H1 (cell line): ENCODE measurements around the gene TBC1D22A. TPM values are rescaled to one million over a fixed set of nuclear protein-coding genes. Genes with fewer than 3 reads are reported as not detected.

ENCODE experiments used
- CTCF ChIA-PET: fragments of 300-600 bp; sonication (Branson Sonifier 250); formaldehyde crosslinking; loops from one replicate; lab custom pipeline; 2021; ENCODE audit not compliant: partially characterized antibody; lab: Charles Lee
- POLR2A ChIA-PET: fragments of 300-600 bp; sonication (Branson Sonifier 250); formaldehyde crosslinking; loops from one replicate; lab custom pipeline; 2021; ENCODE audit warnings: inconsistent platforms; ENCODE audit not compliant: partially characterized antibody; lab: Charles Lee
- DNase-seq, 2 experiments: peaks; one replicate each; pipeline versions ENCODE4 v3.0.0 to v3.0.0-alpha.2; 2010 to 2022; ENCODE audit warnings: low spot score in 2 of 2, low read depth in 1 of 2, mixed read lengths in 1 of 2
- FAIRE-seq: peaks from 2 replicates; lab custom pipeline; 2011; peaks lifted over from hg19 to GRCh38; lab: Jason Lieb, UNC
- H2AFZ ChIP-seq: 2 replicates; pipeline ENCODE4 v1.8.1; 2012; ENCODE audit warnings: low read length, inconsistent platforms
- H2AK5ac ChIP-seq: 2 replicates; pipeline ENCODE4 v1.6.1; 2013; ENCODE audit warnings: low read depth, low read length
- H2BK120ac ChIP-seq: replicated peaks from 2 replicates; pipeline ENCODE3; 2013; ENCODE audit warnings: low read depth, low read length, inconsistent platforms
- H2BK12ac ChIP-seq: 2 replicates; pipeline ENCODE4 v1.6.1; 2013; ENCODE audit warnings: low read depth, low read length
- H2BK15ac ChIP-seq: 2 replicates; pipeline ENCODE4 v1.6.1; 2013; ENCODE audit warnings: low read length
- H2BK20ac ChIP-seq: 2 replicates; pipeline ENCODE4 v1.6.1; 2013; ENCODE audit warnings: low read length
- H2BK5ac ChIP-seq: 2 replicates; pipeline ENCODE4 v1.6.1; 2013; ENCODE audit warnings: low read depth, low read length
- H3K14ac ChIP-seq: 2 replicates; pipeline ENCODE4 v1.6.1; 2013; ENCODE audit warnings: inconsistent platforms; ENCODE audit not compliant: insufficient read length
- H3K18ac ChIP-seq: 2 replicates; pipeline ENCODE4 v1.6.1; 2013; ENCODE audit warnings: low read length; ENCODE audit errors: extremely low read depth
- H3K23ac ChIP-seq: 2 replicates; pipeline ENCODE4 v1.6.1; 2013; ENCODE audit warnings: inconsistent platforms; ENCODE audit not compliant: insufficient read length
- H3K23me2 ChIP-seq: 2 replicates; pipeline ENCODE4 v1.6.1; 2013; ENCODE audit warnings: low read depth, low read length
- H3K27ac ChIP-seq: 2 replicates; pipeline ENCODE4 v1.6.1; 2011; ENCODE audit warnings: low read depth, low read length, inconsistent platforms
- H3K27me3 ChIP-seq, 4 experiments: replicated peaks in 1 of 4; 1 replicate in 1 of 4; 2 replicates in 3 of 4; pipeline versions ENCODE4 v1.6.1 to v1.8.1; 2011 to 2013; ENCODE audit warnings: low read length in 3 of 4, mild to moderate bottlenecking in 3 of 4, inconsistent platforms in 2 of 4, mixed read lengths in 2 of 4, moderate library complexity in 1 of 4; ENCODE audit not compliant: control insufficient read depth in 3 of 4, insufficient read depth in 3 of 4; ENCODE audit errors: extremely low read depth in 1 of 4
- H3K36me3 ChIP-seq, 4 experiments: 2 replicates each; pipeline versions ENCODE4 v1.6.1 to v1.8.1; 2011 to 2013; ENCODE audit warnings: mild to moderate bottlenecking in 4 of 4, low read length in 3 of 4, moderate library complexity in 2 of 4, control low read depth in 1 of 4, inconsistent platforms in 1 of 4; ENCODE audit not compliant: insufficient read depth in 4 of 4, control insufficient read depth in 2 of 4
- H3K4ac ChIP-seq: replicated peaks from 2 replicates; pipeline ENCODE3; 2013; ENCODE audit warnings: low read length, low read depth, mixed read lengths, inconsistent platforms; ENCODE audit not compliant: insufficient read length
- H3K4me1 ChIP-seq, 4 experiments: replicated peaks in 1 of 4; 1 replicate in 1 of 4; 2 replicates in 3 of 4; pipeline versions ENCODE4 v1.6.1 to v1.8.1; 2011 to 2013; ENCODE audit warnings: low read length in 3 of 4, inconsistent platforms in 2 of 4, mixed read lengths in 1 of 4; ENCODE audit not compliant: insufficient read depth in 4 of 4, control insufficient read depth in 3 of 4
- H3K4me2 ChIP-seq, 2 experiments: 2 replicates each; pipeline versions ENCODE4 v1.6.1 to v1.8.1; 2011 to 2013; ENCODE audit warnings: low read depth in 2 of 2, low read length in 2 of 2, control low read depth in 1 of 2, inconsistent platforms in 1 of 2, mild to moderate bottlenecking in 1 of 2; ENCODE audit not compliant: insufficient read depth in 1 of 2
- H3K4me3 ChIP-seq, 4 experiments: fragments of 200-600, 300-600 bp in 1 of 4; sonication (generic), shearing (Covaris generic), sonication (Bioruptor Twin) in 1 of 4; 2 replicates each; pipeline versions ENCODE4 v1.5.1 to v1.8.1; 2011 to 2016; ENCODE audit warnings: low read length in 4 of 4, low read depth in 3 of 4, control low read depth in 2 of 4, inconsistent platforms in 2 of 4, mild to moderate bottlenecking in 2 of 4, mixed read lengths in 1 of 4, moderate library complexity in 1 of 4; ENCODE audit not compliant: insufficient read depth in 2 of 4; ENCODE audit errors: extremely low read depth in 1 of 4
- H3K56ac ChIP-seq: replicated peaks from 2 replicates; pipeline ENCODE3; 2013; ENCODE audit warnings: low read depth, mild to moderate bottlenecking, mixed read lengths, low read length, inconsistent platforms; ENCODE audit not compliant: insufficient read length
- H3K79me1 ChIP-seq: 2 replicates; pipeline ENCODE4 v1.6.1; 2013; ENCODE audit warnings: low read depth, low read length, control low read depth
- H3K79me2 ChIP-seq, 2 experiments: 2 replicates each; pipeline versions ENCODE4 v1.6.1 to v1.8.1; 2012 to 2013; ENCODE audit warnings: low read length in 2 of 2, mild to moderate bottlenecking in 2 of 2, inconsistent platforms in 1 of 2; ENCODE audit not compliant: insufficient read depth in 2 of 2, control insufficient read depth in 1 of 2
- H3K9ac ChIP-seq, 4 experiments: replicated peaks in 1 of 4; 1 replicate in 1 of 4; 2 replicates in 3 of 4; pipeline versions ENCODE4 v1.6.1 to v1.8.1; 2011 to 2013; ENCODE audit warnings: low read depth in 3 of 4, low read length in 3 of 4, control low read depth in 2 of 4, mild to moderate bottlenecking in 2 of 4, moderate library complexity in 2 of 4, inconsistent platforms in 1 of 4; ENCODE audit errors: extremely low read depth in 1 of 4
- H3K9me3 ChIP-seq, 2 experiments: 2 replicates each; pipeline versions ENCODE4 v1.6.1 to v1.8.1; 2012 to 2013; ENCODE audit warnings: mild to moderate bottlenecking in 2 of 2, moderate library complexity in 2 of 2, control low read depth in 1 of 2, inconsistent platforms in 1 of 2, low read depth in 1 of 2, low read length in 1 of 2, mixed read lengths in 1 of 2; ENCODE audit not compliant: insufficient read depth in 2 of 2
- H4K20me1 ChIP-seq, 2 experiments: replicated peaks in 1 of 2; 2 replicates each; pipeline versions ENCODE3 to v1.8.1; 2011 to 2013; ENCODE audit warnings: inconsistent platforms in 2 of 2, low read length in 2 of 2, mild to moderate bottlenecking in 1 of 2; ENCODE audit not compliant: insufficient read depth in 2 of 2, control insufficient read depth in 1 of 2
- H4K5ac ChIP-seq: 2 replicates; pipeline ENCODE4 v1.6.1; 2013; ENCODE audit warnings: low read length, low read depth, mixed read lengths, inconsistent platforms; ENCODE audit not compliant: insufficient read length
- H4K8ac ChIP-seq: 2 replicates; pipeline ENCODE4 v1.8.0; 2013; ENCODE audit warnings: mild to moderate bottlenecking, moderate library complexity, low read length, inconsistent platforms; ENCODE audit not compliant: insufficient read depth; ENCODE audit errors: extremely low read depth
- H4K91ac ChIP-seq: replicated peaks from 2 replicates; pipeline ENCODE3; 2013; ENCODE audit warnings: low read length, mixed read lengths, inconsistent platforms; ENCODE audit not compliant: insufficient read length
- ATF3 ChIP-seq: IDR thresholded peaks from 2 replicates; pipeline ENCODE4 v1.6.1; 2011; ENCODE audit warnings: low read depth, mild to moderate bottlenecking, low read length; ENCODE audit not compliant: insufficient read depth
- BRCA1 ChIP-seq: IDR thresholded peaks from 2 replicates; pipeline ENCODE4 v1.6.1; 2012; ENCODE audit warnings: low read depth, low read length, improper control_type of control experiment
- EZH2 ChIP-seq: fragments of 200-600 bp; sonication (generic); IDR thresholded peaks from 2 replicates; pipeline ENCODE4 v1.7.1; 2012; ENCODE audit warnings: low read depth, mild to moderate bottlenecking, moderate library complexity, low read length, inconsistent platforms; ENCODE audit not compliant: severe bottlenecking
- MAFK ChIP-seq: IDR thresholded peaks from 2 replicates; pipeline ENCODE4 v1.6.1; 2012; ENCODE audit warnings: low read depth, mild to moderate bottlenecking, improper control_type of control experiment, low read length
- PHF8 ChIP-seq: fragments of 200-600 bp; sonication (generic); conservative IDR thresholded peaks from 2 replicates; pipeline ENCODE4 v1.7.1; 2012; ENCODE audit warnings: low read depth, mild to moderate bottlenecking, inconsistent platforms, low read length, moderate library complexity
- SIRT6 ChIP-seq: IDR thresholded peaks from one replicate; pipeline ENCODE4 v1.7.1; 2012; ENCODE audit warnings: low read length, inconsistent platforms
- YY1 ChIP-seq: IDR thresholded peaks from 2 replicates; pipeline ENCODE4 v1.6.1; 2011; ENCODE audit warnings: low read depth, mild to moderate bottlenecking, low read length
- WGBS, 2 experiments: shearing (Covaris generic) in 1 of 2; methylation state at CpG; one replicate each; pipeline versions ENCODE4 v1.1.6 to v1.1.7; 2013 to 2015; ENCODE audit warnings: low lambda C conversion rate in 2 of 2, mixed read lengths in 2 of 2, inconsistent platforms in 1 of 2, low coverage in 1 of 2, missing lambda C conversion rate in 1 of 2; ENCODE audit not compliant: insufficient replicate concordance in 2 of 2, insufficient coverage in 1 of 2, insufficient read length in 1 of 2; ENCODE audit errors: extremely low coverage in 1 of 2, missing lambda C conversion rate in 1 of 2; 5-methylcytosine and 5-hydroxymethylcytosine counted together
- polyA plus RNA-seq, 7 experiments: library from polyadenylated mRNA; depleted of rRNA in 3 of 7; stranded (reverse) in 5 of 7; unstranded in 2 of 7; fragments of >200 nt in 5 of 7; fragments of 200-250 nt in 2 of 7; gene quantifications; 1 replicate in 5 of 7; 2 replicates in 1 of 7; 4 replicates in 1 of 7; pipeline versions ENCODE4 v1.2.1 to v1.2.3, GENCODE V29; 2011 to 2013; ENCODE audit warnings: missing spikeins in 2 of 7, mixed read lengths in 2 of 7
- total RNA-seq: library from RNA; stranded (reverse); fragmentation: NEBNext Ultra II Directional; extraction: Animal tissue kit (Norgen Biotek cat#: 25700); gene quantifications from 2 replicates; pipeline ENCODE4 v1.2.1, GENCODE V29; 2021

TBC1D22A gene
- total and polyA plus RNA-seq, 2 of the 8 experiments (the other 6 are each of a cell fraction or from before 2014, with no cell fraction given): 11.9 to 18.4 TPM

- no peak overlapping the region for H2AFZ ChIP-seq
Measured at GRCh38 chr22:47207387-47207786, 444.9 kb downstream of the TBC1D22A start.

More at GRCh38 chr22:47207387-47207786, 444.9 kb downstream of the TBC1D22A start:
- Histone ChIP-seq H3K56ac (no peak overlapping the region), H2AK5ac (no peak overlapping the region), H3K27ac (no peak overlapping the region), H2BK120ac (no peak overlapping the region), H3K14ac (no peak overlapping the region), H3K9me3 (peaks cover 82 to 92% of the 10 kb centered on the region in 2 experiments), H3K36me3 (no peaks in the 10 kb centered on the region), H2BK12ac (no peak overlapping the region), H2BK20ac (no peak overlapping the region), H4K91ac (no peak overlapping the region), H3K79me2 (no peaks in the 10 kb centered on the region), H3K18ac (no peak overlapping the region), H3K27me3 (no peaks in the 10 kb centered on the region), H4K20me1 (no peaks in the 10 kb centered on the region), H3K4me1 (no peaks in the 10 kb centered on the region), H4K5ac (no peak overlapping the region), H3K4me3 (no peak overlapping the region), H4K8ac (no peak overlapping the region), H3K23ac (no peak overlapping the region), H3K79me1 (no peaks in the 10 kb centered on the region), H3K9ac (no peak overlapping the region), H3K4ac (no peak overlapping the region), H2BK15ac (no peak overlapping the region), H3K4me2 (no peak overlapping the region), H2BK5ac (no peak overlapping the region), H3K23me2 (no peaks in the 10 kb centered on the region)
- DNase-seq: no peak
- no peak for FAIRE-seq
- CTCF ChIA-PET: no interaction called here
- no peak for TF ChIP-seq BRCA1
- TF ChIP-seq SIRT6: no peak
- TF ChIP-seq PHF8: no peak
- no peak for TF ChIP-seq ATF3
- no peak for TF ChIP-seq EZH2
- TF ChIP-seq MAFK: no peak
- no peak for TF ChIP-seq YY1
- POLR2A ChIA-PET: no interaction called here
- 77% methylated on average over 6 of the region's 6 CpGs; no CpG with 5 or more reads in 1 of the 2 experiments for WGBS, 2 experiments
